ENCODE data around the gene HCN1. TPM values are rescaled to one million over a fixed set of nuclear protein-coding genes. Genes with fewer than 3 reads are reported as not detected.

Gene HCN1
- polyA plus RNA-seq = 0.18 TPM
- long read RNA-seq, donor 1 = 0 reads
- long read RNA-seq, donor 2 = 0 reads
- long read RNA-seq, donor 3 = 0 reads
- long read RNA-seq, donor 4 = 0 reads
- long read RNA-seq, donor 5 = 0 reads
- long read RNA-seq, donor 6 = 0 reads
- long read RNA-seq, donor 7 = 0 reads
- long read RNA-seq, donor 8 = 0 reads
- long read RNA-seq, donor 9 = 0 reads
- long read RNA-seq, donor 10 = 0 reads
- long read RNA-seq, donor 11 = 0 reads

DNA sequence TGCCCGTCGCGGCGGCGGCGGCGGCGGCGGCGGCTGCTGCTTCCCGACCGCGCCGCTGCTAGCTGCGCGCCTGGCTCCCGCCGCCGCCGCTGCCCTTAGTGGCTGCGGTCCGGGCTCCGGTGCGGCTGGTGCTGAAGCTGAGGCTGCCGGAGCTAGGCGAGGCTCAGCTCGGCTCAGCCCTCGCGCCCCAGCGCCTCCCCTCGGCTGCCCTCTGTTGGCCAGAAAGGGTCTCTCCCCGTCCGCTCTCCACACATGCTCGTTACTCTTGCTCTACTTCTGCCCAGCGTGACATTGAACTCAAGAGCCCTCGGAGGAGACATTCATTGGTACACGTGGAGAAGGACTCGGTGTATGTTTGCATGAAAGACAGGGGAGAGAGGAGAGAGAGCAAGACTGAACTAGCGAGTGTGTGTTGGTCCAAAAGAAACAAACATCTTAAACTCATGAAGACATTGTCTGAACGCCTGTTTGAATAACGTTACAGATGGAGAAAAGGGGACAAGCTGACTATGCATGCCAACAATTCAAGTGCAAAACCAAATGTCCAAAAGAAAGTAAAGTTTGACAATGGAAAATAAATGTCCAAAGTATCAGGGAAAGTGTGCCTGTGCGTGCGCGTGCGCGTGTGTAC lies at the start of gene HCN1:
Gene HCN1 (minus strand): TSS at position 175 of the 631 bp plus-strand sequence.
- no peaks in the 10 kb centered on the region for H3K4me1 ChIP-seq (ENCODE audit: control insufficient read depth, insufficient read depth, low read length)
- peak; percentile 70 to 78 for DNase-seq
- H3K4me3 ChIP-seq (ENCODE audit: low read length) = no peak within 1 kb of the TSS
- no peak within 1 kb of the TSS for H3K27ac ChIP-seq (ENCODE audit: low read length)
- no peaks in the 10 kb centered on the region for H3K36me3 ChIP-seq (ENCODE audit: control insufficient read depth, insufficient read depth, low read length)
- peaks cover 20% of the 10 kb centered on the region for H3K27me3 ChIP-seq (ENCODE audit: control insufficient read depth, insufficient read depth, low read length)
- H3K9me3 ChIP-seq (ENCODE audit: control insufficient read depth, low read depth, low read length) = no peaks in the 10 kb centered on the region
- WGBS (ENCODE audit: insufficient coverage, low lambda C conversion rate) = 44% methylated on average over 3 of the region's 46 CpGs

DNA sequence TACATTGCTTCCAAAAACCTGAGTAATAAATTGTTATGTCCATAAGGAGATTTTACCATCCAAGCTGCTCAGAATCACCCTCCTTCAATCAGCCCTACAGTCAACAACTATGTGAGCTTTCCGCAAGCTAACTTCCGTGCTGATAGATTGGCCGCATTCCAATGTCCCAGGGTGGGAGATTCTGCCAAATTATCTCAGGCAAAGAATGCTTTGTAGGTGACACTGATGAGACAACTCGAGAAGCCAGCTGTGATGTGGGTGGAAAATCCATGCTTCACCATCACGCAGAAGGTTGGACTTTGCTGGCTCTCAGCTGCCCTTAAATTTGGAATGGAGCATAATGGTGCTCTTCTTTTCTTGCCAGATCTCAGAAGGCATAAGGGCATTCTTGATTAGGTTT lies 44.9 kb upstream of the HCN1 start:
- H3K4me1 ChIP-seq (ENCODE audit: control insufficient read depth, insufficient read depth, low read length) = no peaks in the 10 kb centered on the region
- H3K27me3 ChIP-seq (ENCODE audit: control insufficient read depth, insufficient read depth, low read length) = no peaks in the 10 kb centered on the region
- DNase-seq = no peak
- H3K36me3 ChIP-seq (ENCODE audit: control insufficient read depth, insufficient read depth, low read length) = no peaks in the 10 kb centered on the region
- WGBS (ENCODE audit: insufficient coverage, low lambda C conversion rate) = no CpG with 5 or more reads among the region's 5 CpGs
- no peak overlapping the region for H3K27ac ChIP-seq (ENCODE audit: low read length)
- H3K9me3 ChIP-seq (ENCODE audit: control insufficient read depth, low read depth, low read length) = no peaks in the 10 kb centered on the region
- H3K4me3 ChIP-seq (ENCODE audit: low read length) = no peak overlapping the region

DNA sequence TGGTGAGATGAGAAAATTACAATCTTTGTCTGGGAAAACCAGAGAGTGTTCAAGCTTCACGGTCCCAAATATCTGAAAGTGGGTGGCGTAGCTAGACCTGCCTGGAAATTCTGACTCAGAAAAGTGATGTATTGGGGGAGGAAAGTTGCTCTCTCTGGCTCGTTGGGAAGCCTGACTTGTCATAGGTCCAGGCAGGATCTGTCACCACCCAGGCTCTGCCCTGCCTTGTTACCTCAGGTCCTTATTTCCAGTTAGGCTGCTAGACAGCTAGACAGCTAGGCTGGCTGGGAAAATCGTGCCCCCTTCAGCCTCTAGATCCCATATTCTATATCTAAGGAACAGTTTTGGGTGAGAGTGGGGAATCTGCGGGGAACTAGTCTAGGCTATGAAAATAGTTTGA lies 41.0 kb upstream of the HCN1 start:
- Histone ChIP-seq H3K27me3 (ENCODE audit: control insufficient read depth, insufficient read depth, low read length) (no peaks in the 10 kb centered on the region), H3K9me3 (ENCODE audit: control insufficient read depth, low read depth, low read length) (no peaks in the 10 kb centered on the region), H3K4me1 (ENCODE audit: control insufficient read depth, insufficient read depth, low read length) (no peaks in the 10 kb centered on the region), H3K36me3 (ENCODE audit: control insufficient read depth, insufficient read depth, low read length) (no peaks in the 10 kb centered on the region), H3K4me3 (ENCODE audit: low read length) (no peak overlapping the region), H3K27ac (ENCODE audit: low read length) (no peak overlapping the region)
- WGBS (ENCODE audit: insufficient coverage, low lambda C conversion rate) = no CpG with 5 or more reads among the region's 5 CpGs
- DNase-seq = no peak

DNA sequence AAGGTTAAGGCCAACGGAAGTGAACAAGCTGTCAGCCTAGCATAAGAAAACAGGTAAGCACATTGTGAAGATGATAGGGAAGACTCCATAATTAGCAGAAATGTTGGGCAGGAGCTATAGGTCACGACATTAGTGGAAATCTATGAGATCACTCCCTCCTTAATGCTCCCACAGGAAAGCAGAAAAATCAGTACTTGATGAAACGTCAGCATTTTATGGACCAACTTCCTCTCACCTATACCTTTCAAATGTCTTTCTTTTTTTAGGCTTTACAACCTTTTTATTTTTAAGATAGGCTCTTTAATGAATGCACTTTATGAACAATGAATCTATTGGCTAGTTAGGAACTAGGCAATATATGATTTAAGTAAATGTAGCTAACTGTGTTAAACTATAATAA lies 29.4 kb upstream of the HCN1 start:
- no peak overlapping the region for H3K27ac ChIP-seq (ENCODE audit: low read length)
- WGBS (ENCODE audit: insufficient coverage, low lambda C conversion rate) = 67% methylated on average over 1 of the region's 3 CpGs
- H3K4me1 ChIP-seq (ENCODE audit: control insufficient read depth, insufficient read depth, low read length) = no peaks in the 10 kb centered on the region
- H3K4me3 ChIP-seq (ENCODE audit: low read length) = no peak overlapping the region
- no peaks in the 10 kb centered on the region for H3K27me3 ChIP-seq (ENCODE audit: control insufficient read depth, insufficient read depth, low read length)
- no peak for DNase-seq
- H3K36me3 ChIP-seq (ENCODE audit: control insufficient read depth, insufficient read depth, low read length) = no peaks in the 10 kb centered on the region
- H3K9me3 ChIP-seq (ENCODE audit: control insufficient read depth, low read depth, low read length) = no peaks in the 10 kb centered on the region

DNA sequence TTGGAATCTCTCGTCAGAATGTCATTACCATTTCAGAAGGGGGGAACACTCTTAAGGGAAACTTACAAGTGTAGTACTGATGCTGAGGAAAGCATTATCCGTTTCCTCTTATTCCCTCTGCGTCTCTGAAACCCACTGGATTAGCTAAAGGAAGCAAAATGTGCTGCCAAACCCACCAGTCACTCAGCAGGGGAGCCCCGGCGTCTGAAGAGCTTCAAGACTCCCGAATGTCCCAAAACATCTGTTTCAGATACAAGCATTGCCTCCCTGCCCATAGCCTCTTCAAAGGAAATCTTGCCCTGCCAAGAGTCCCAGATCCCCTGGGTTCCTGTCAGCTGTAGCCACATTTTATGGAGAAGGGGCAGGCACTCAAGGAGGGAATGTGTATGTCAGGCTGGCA lies 1.0 kb upstream of the HCN1 start:
- H3K9me3 ChIP-seq (ENCODE audit: control insufficient read depth, low read depth, low read length) = no peaks in the 10 kb centered on the region
- no peak overlapping the region for H3K27ac ChIP-seq (ENCODE audit: low read length)
- H3K4me3 ChIP-seq (ENCODE audit: low read length) = no peak overlapping the region
- no peaks in the 10 kb centered on the region for H3K4me1 ChIP-seq (ENCODE audit: control insufficient read depth, insufficient read depth, low read length)
- DNase-seq = no peak
- WGBS (ENCODE audit: insufficient coverage, low lambda C conversion rate) = no CpG with 5 or more reads among the region's 6 CpGs
- H3K36me3 ChIP-seq (ENCODE audit: control insufficient read depth, insufficient read depth, low read length) = no peaks in the 10 kb centered on the region
- H3K27me3 ChIP-seq (ENCODE audit: control insufficient read depth, insufficient read depth, low read length) = peaks cover 20% of the 10 kb centered on the region

DNA sequence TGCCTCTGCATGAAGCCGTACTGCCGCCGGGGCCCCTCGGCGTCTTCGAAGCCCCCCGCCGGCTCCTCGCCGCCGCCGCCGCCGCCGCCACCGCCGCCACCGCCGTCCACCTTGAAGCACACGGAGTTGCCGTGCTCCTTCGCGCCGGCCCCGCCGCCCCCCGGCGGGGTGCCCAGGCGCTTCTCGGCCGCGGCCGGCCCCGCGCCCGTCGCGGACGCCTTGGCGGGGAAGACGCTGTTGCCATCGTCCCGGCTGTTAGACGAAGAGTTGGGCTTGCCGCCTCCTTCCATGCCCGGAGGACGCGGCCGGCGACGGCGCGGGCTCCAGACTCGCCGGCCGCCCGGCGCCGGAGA lies 400 bp downstream of the HCN1 start:
- no CpG with 5 or more reads among the region's 59 CpGs for WGBS (ENCODE audit: insufficient coverage, low lambda C conversion rate)
- DNase-seq = no peak
- no peak overlapping the region for H3K4me3 ChIP-seq (ENCODE audit: low read length)
- H3K27ac ChIP-seq (ENCODE audit: low read length) = no peak overlapping the region
- no peaks in the 10 kb centered on the region for H3K4me1 ChIP-seq (ENCODE audit: control insufficient read depth, insufficient read depth, low read length)
- peaks cover 20% of the 10 kb centered on the region for H3K27me3 ChIP-seq (ENCODE audit: control insufficient read depth, insufficient read depth, low read length)
- H3K9me3 ChIP-seq (ENCODE audit: control insufficient read depth, low read depth, low read length) = no peaks in the 10 kb centered on the region
- no peaks in the 10 kb centered on the region for H3K36me3 ChIP-seq (ENCODE audit: control insufficient read depth, insufficient read depth, low read length)

DNA sequence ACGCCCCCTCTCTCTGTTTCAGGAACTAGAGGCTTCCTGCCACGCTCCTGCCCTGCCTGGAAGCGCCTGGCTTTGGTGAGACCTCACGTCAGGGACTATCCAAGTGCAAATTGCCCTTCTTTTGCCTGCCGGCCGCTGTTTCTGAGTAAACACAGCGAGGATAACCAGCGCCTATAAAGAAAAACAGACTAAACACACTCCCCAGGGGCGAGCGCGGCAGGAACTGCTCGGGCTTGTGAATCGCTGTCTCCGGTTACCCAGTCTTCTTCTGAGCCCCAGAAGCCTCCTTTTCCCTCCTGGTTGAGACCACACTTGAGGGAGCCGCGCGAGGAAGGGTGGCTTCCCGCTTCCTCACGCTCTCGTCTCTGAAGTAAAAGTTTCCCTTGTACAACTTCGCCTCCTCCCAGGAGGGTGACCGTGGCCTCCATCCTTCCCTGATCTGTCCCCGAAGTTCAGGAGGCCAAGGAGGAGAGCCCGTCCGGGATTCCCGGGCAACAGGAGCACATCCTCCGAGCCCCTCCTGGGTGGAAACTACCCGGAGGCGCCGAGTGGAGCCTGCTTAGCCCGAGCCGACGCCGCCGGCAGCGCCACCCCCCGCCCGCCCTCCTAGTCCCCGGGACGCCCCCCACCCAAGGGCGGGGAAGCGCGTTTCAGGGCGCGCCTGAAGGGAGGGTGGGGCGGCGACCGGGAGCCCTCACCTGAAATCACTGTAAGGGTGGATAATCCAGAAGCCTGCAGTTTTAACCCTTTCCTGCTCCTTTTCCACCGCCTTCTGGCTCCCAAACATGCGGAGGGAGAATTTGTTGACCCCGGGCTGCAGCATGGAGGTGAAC lies 993 bp downstream of the HCN1 start:
- H3K36me3 ChIP-seq (ENCODE audit: control insufficient read depth, insufficient read depth, low read length) = no peaks in the 10 kb centered on the region
- no CpG with 5 or more reads among the region's 51 CpGs for WGBS (ENCODE audit: insufficient coverage, low lambda C conversion rate)
- H3K27me3 ChIP-seq (ENCODE audit: control insufficient read depth, insufficient read depth, low read length) = peaks cover 20% of the 10 kb centered on the region
- H3K4me3 ChIP-seq (ENCODE audit: low read length) = no peak overlapping the region
- H3K4me1 ChIP-seq (ENCODE audit: control insufficient read depth, insufficient read depth, low read length) = no peaks in the 10 kb centered on the region
- H3K9me3 ChIP-seq (ENCODE audit: control insufficient read depth, low read depth, low read length) = no peaks in the 10 kb centered on the region
- peak in 1 of 2 donors; percentile 4 for DNase-seq
- H3K27ac ChIP-seq (ENCODE audit: low read length) = no peak overlapping the region

DNA sequence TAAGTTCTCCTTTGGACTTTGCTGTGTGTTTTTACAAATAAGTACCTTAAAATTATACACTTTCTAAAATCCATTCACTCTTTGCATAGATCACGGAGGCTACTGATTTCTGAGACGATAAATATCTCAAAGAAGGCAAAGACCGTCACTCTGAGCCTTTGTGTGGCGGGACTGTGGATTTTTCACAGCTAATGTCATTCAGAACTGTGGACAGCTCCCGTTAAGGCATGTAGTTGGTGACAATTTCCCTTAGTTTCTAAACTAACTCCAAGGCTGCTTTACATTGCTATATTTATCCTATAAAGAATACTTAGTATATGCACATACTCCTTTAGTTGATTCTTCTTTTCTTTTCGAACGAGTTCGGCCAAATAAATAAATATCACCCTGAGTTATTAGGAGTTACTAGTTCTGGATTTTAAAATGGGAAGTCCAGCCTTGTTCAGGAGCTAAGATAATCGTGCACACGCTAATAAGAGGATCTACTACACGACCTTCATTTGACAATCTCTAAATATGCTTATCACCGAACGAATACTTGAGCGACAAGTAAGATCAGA lies 1.8 kb downstream of the HCN1 start:
- Histone ChIP-seq H3K9me3 (ENCODE audit: control insufficient read depth, low read depth, low read length) (no peaks in the 10 kb centered on the region), H3K36me3 (ENCODE audit: control insufficient read depth, insufficient read depth, low read length) (no peaks in the 10 kb centered on the region), H3K4me3 (ENCODE audit: low read length) (no peak overlapping the region), H3K27ac (ENCODE audit: low read length) (no peak overlapping the region), H3K4me1 (ENCODE audit: control insufficient read depth, insufficient read depth, low read length) (no peaks in the 10 kb centered on the region), H3K27me3 (ENCODE audit: control insufficient read depth, insufficient read depth, low read length) (peaks cover 20% of the 10 kb centered on the region)
- WGBS (ENCODE audit: insufficient coverage, low lambda C conversion rate) = 41% methylated on average over 3 of the region's 14 CpGs
- DNase-seq = no peak

DNA sequence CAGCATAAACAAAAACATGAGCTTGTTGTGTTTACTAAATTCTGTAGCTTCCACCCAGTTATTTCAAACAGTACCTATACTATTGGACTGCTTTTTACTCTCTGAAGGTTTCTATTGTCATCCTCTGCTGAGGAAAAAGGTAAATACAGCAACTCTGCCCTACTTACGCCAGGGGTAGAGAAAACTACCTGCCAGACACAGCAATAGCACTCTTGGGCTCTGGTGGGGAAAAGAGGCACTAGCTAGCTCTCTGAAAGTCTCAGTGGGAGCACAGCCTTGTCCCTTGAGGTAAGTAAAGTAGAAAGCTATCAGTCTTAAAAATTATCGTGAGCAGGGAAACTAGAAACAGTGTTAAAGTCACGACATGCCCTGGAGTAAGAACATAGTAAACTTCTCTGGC lies 3.7 kb downstream of the HCN1 start:
- 60% methylated on average over 1 of the region's 3 CpGs for WGBS (ENCODE audit: insufficient coverage, low lambda C conversion rate)
- Histone ChIP-seq H3K4me3 (ENCODE audit: low read length) (no peak overlapping the region), H3K4me1 (ENCODE audit: control insufficient read depth, insufficient read depth, low read length) (no peaks in the 10 kb centered on the region), H3K27ac (ENCODE audit: low read length) (no peak overlapping the region), H3K9me3 (ENCODE audit: control insufficient read depth, low read depth, low read length) (no peaks in the 10 kb centered on the region), H3K36me3 (ENCODE audit: control insufficient read depth, insufficient read depth, low read length) (no peaks in the 10 kb centered on the region), H3K27me3 (ENCODE audit: control insufficient read depth, insufficient read depth, low read length) (peaks cover 20% of the 10 kb centered on the region)
- DNase-seq = no peak

DNA sequence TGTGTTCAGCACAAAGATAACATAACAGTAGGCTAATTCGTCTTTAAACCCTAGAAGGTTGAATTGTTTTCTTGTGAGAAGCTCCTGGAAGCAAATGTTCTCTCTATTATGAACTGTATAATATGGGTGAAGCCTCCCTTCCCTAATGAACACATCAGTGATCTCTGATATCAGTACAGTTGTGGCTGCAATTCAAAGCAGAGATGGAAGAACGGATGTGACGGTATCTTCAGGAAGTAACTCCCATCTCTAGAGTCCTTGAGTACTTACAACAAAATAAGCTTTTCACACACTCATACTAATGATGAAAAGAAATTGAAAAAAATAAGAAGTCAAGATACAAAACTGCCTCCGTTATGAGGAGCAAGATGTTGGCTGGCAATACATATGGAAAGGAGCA lies 4.5 kb downstream of the HCN1 start:
- H3K27me3 ChIP-seq (ENCODE audit: control insufficient read depth, insufficient read depth, low read length) = peaks cover 18% of the 10 kb centered on the region
- no peaks in the 10 kb centered on the region for H3K9me3 ChIP-seq (ENCODE audit: control insufficient read depth, low read depth, low read length)
- H3K4me1 ChIP-seq (ENCODE audit: control insufficient read depth, insufficient read depth, low read length) = no peaks in the 10 kb centered on the region
- WGBS (ENCODE audit: insufficient coverage, low lambda C conversion rate) = 77% methylated on average over 3 of the region's 4 CpGs
- no peaks in the 10 kb centered on the region for H3K36me3 ChIP-seq (ENCODE audit: control insufficient read depth, insufficient read depth, low read length)
- no peak for DNase-seq
- no peak overlapping the region for H3K4me3 ChIP-seq (ENCODE audit: low read length)
- H3K27ac ChIP-seq (ENCODE audit: low read length) = no peak overlapping the region

All from large intestine (tissue), 12 donors.